IPS-18c (cell line): ENCODE results near the gene SMIM36.
"Not testable (repeated sequence)": the region's sequence is repeated elsewhere in the genome, so short reads cannot be mapped to it uniquely, and the experiment has no call there.

Experiments
- H3K4me3 ChIP-seq: 2 replicates; pipeline ENCODE4 v1.7.0; 2013; ENCODE audit warnings: low read depth, mild to moderate bottlenecking, low read length, moderate library complexity; ENCODE audit not compliant: insufficient read depth
- H3K9me3 ChIP-seq: one replicate; pipeline ENCODE4 v1.6.1; 2013; ENCODE audit warnings: mild to moderate bottlenecking, low read length, moderate library complexity; ENCODE audit not compliant: control insufficient read depth, insufficient read depth

Gene SMIM36

GRCh38 chr17:55410722-55411462 lies 100.4 kb downstream of the SMIM36 start:
- Histone ChIP-seq H3K4me3 (no peak overlapping the region), H3K9me3 (no peaks in the 10 kb centered on the region)

- H3K4me3 ChIP-seq = no peak overlapping the region
- H3K9me3 ChIP-seq = no peaks in the 10 kb centered on the region
Measured at GRCh38 chr17:55409030-55409800, 102.0 kb downstream of the SMIM36 start.

- H3K4me3 ChIP-seq = no peak overlapping the region
- H3K9me3 ChIP-seq = no peaks in the 10 kb centered on the region
Measured at GRCh38 chr17:55407641-55408566, 103.3 kb downstream of the SMIM36 start.

GRCh38 chr17:55405600-55405999 lies 105.7 kb downstream of the SMIM36 start:
- no peak overlapping the region for H3K4me3 ChIP-seq
- no peaks in the 10 kb centered on the region for H3K9me3 ChIP-seq

GRCh38 chr17:55404197-55404596 lies 107.1 kb downstream of the SMIM36 start:
- not testable (repeated sequence) for H3K9me3 ChIP-seq, H3K4me3 ChIP-seq

GRCh38 chr17:55402374-55402773 lies 108.9 kb downstream of the SMIM36 start:
- Histone ChIP-seq H3K9me3 (no peaks in the 10 kb centered on the region), H3K4me3 (no peak overlapping the region)
